GM18507 (cell line): ENCODE data around the gene TRERF1.

Experiments used
- DNase-seq: peaks from one replicate; pipeline ENCODE4 v3.0.0; 2011; ENCODE audit warnings: low read depth; ENCODE audit not compliant: insufficient read length; ENCODE audit errors: extremely low spot score
- FAIRE-seq: peaks from 2 replicates; lab custom pipeline; 2011; peaks lifted over from hg19 to GRCh38; lab: Jason Lieb, UNC

TRERF1 gene

GRCh38 chr6:42190554-42191183 is 261.1 kb downstream of the TRERF1 start:
- no peak for DNase-seq
- FAIRE-seq, result no peak

DNA sequence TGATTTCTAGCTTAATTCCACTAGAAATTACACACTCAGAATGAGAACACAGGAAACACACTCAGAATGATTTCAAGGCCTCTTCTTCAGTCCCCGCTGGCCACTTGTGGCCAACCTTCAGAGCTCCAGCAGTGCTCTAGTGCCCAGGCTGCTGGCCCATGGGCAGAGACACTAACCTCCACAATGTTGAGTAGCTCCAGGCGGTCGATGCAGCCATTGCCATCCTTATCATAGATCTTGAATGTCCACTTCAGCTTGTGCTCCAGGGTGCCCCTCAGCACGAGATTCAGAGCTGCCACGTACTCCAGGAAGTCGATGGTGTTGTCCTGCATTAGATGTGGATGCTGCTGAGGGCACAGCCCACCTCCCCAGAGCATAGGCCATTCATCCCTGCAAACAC is 263.3 kb downstream of the TRERF1 start:
- FAIRE-seq, result no peak
- DNase-seq, result no peak

- FAIRE-seq, result no peak
- no peak for DNase-seq
Observed at GRCh38 chr6:42185597-42185996, 266.1 kb downstream of the TRERF1 start.

DNA sequence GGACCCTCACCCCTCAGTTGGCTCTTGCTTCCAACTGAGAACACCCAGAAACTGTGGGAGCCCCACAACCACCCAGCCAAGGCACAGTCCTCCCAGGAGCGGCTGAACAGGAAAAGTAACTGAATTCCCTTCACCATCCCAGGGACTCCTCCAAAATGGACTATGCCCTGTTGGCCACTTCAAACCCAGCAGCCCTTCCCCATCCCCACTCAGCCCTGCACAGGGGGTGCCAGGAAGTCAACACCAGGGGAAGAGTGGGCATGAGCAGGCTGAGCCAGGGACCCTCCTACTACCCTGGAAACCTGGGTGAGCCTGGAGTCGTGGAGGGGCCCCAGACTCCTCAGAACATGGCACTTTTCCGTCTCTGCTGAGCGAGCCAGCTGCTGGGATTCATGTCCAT is 267.3 kb downstream of the TRERF1 start:
- DNase-seq, result no peak
- no peak for FAIRE-seq

GRCh38 chr6:42182101-42182500 is 269.6 kb downstream of the TRERF1 start:
- no peak for FAIRE-seq
- no peak for DNase-seq

GRCh38 chr6:42179945-42180313 is 271.8 kb downstream of the TRERF1 start:
- FAIRE-seq, result no peak
- no peak for DNase-seq

- FAIRE-seq (no peak), DNase-seq (no peak)
Observed at GRCh38 chr6:42179261-42179944, 272.3 kb downstream of the TRERF1 start.

GRCh38 chr6:42177514-42178364 is 274.0 kb downstream of the TRERF1 start:
- FAIRE-seq, result no peak
- no peak for DNase-seq

GRCh38 chr6:42176981-42177380 is 274.7 kb downstream of the TRERF1 start:
- no peak for FAIRE-seq
- no peak for DNase-seq

DNA sequence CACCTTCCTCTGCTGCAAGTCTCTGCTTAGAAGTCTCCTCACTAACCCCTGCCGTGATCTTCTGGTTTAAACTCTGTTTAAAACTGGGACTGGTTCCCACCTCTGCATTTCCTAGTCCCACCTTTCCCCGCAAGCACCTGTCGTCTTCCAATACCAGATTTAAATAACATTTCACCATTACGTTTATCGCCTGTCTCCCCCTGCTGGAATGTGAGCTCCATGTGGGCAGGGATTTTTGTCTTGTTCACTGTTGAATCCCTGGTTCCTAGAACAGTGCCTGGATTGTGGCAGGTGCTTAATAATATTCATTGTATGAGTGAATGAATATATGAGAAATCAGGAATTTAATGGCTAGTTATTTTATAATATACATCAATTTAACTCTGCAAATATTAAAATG is 275.9 kb downstream of the TRERF1 start:
- DNase-seq, result no peak
- no peak for FAIRE-seq
